Measurements from ENCODE around the gene IFI27L2. TPM values are rescaled to one million over a fixed set of nuclear protein-coding genes. Genes with fewer than 3 reads are reported as not detected.

IFI27L2 gene
- polyA plus RNA-seq, 1 of the 3 experiments (the other 2 are of a cell fraction) = 200 TPM

DNA sequence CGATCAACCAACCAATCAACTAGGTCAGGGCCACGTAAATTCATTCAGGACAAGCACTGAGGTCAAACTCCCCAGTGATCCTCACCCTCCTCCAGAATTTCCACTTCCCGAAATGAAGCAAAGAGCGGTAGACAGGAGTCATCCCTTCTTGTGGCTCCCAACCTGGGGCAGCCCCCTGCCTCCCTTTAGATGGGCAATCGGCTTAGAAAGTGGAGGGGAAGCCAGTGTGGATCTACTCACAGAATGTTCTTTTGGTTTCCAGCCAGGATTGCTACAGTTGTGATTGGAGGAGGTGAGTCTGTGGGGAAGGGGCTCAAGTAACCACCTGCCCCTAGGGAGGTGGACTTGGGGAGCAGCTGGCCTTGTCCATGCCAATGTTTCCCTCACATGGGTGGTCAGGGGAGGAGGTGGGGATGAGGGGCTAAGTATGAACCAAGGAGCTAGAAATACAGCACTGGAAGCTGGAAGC is 14.8 kb downstream of the IFI27L2 start:
- no peaks in the 10 kb centered on the region for H3K9me2 ChIP-seq
- no peak for TF ChIP-seq TEAD4 (IDR thresholded peaks at IDR 0.05; ENCODE audit: borderline replicate concordance, insufficient read depth)
- no peak for TF ChIP-seq GATA2 (CRISPR knock-in tag; IDR thresholded peaks at IDR 0.05)
- no peak for TF ChIP-seq POLR2AphosphoS5 (IDR thresholded peaks at IDR 0.05; ENCODE audit: low read depth, low read length)
- no peak for TF ChIP-seq GABPA (IDR thresholded peaks at IDR 0.05; ENCODE audit: low read depth)
- TF ChIP-seq, protein P1, sequence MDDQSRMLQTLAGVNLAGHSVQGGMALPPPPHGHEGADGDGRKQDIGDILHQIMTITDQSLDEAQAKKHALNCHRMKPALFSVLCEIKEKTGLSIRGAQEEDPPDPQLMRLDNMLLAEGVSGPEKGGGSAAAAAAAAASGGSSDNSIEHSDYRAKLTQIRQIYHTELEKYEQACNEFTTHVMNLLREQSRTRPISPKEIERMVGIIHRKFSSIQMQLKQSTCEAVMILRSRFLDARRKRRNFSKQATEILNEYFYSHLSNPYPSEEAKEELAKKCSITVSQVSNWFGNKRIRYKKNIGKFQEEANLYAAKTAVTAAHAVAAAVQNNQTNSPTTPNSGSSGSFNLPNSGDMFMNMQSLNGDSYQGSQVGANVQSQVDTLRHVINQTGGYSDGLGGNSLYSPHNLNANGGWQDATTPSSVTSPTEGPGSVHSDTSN (IDR thresholded peaks at IDR 0.05) = no peak
- TF ChIP-seq, protein P2, sequence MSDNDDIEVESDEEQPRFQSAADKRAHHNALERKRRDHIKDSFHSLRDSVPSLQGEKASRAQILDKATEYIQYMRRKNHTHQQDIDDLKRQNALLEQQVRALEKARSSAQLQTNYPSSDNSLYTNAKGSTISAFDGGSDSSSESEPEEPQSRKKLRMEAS (IDR thresholded peaks at IDR 0.05; ENCODE audit: low read depth) = no peak
- TF ChIP-seq YY1 (IDR thresholded peaks at IDR 0.05; ENCODE audit: low read depth) = no peak
- no peak for TF ChIP-seq FOSL2 (IDR thresholded peaks at IDR 0.05; ENCODE audit: borderline replicate concordance, low read depth)
- TF ChIP-seq, protein P3, sequence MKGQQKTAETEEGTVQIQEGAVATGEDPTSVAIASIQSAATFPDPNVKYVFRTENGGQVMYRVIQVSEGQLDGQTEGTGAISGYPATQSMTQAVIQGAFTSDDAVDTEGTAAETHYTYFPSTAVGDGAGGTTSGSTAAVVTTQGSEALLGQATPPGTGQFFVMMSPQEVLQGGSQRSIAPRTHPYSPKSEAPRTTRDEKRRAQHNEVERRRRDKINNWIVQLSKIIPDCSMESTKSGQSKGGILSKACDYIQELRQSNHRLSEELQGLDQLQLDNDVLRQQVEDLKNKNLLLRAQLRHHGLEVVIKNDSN (IDR thresholded peaks at IDR 0.05; ENCODE audit: borderline replicate concordance, low read depth) = no peak
- TF ChIP-seq SMC3 (IDR thresholded peaks at IDR 0.05; ENCODE audit: low read depth, low read length) = no peak
- TF ChIP-seq, protein P4, sequence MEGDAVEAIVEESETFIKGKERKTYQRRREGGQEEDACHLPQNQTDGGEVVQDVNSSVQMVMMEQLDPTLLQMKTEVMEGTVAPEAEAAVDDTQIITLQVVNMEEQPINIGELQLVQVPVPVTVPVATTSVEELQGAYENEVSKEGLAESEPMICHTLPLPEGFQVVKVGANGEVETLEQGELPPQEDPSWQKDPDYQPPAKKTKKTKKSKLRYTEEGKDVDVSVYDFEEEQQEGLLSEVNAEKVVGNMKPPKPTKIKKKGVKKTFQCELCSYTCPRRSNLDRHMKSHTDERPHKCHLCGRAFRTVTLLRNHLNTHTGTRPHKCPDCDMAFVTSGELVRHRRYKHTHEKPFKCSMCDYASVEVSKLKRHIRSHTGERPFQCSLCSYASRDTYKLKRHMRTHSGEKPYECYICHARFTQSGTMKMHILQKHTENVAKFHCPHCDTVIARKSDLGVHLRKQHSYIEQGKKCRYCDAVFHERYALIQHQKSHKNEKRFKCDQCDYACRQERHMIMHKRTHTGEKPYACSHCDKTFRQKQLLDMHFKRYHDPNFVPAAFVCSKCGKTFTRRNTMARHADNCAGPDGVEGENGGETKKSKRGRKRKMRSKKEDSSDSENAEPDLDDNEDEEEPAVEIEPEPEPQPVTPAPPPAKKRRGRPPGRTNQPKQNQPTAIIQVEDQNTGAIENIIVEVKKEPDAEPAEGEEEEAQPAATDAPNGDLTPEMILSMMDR (IDR thresholded peaks at IDR 0.05) = no peak
- TF ChIP-seq CHD2 (IDR thresholded peaks at IDR 0.05; ENCODE audit: low read length, partially characterized antibody) = no peak
- no peak for TF ChIP-seq ELF1 (IDR thresholded peaks at IDR 0.05)
- no peak for TF ChIP-seq EP300 (IDR thresholded peaks at IDR 0.05; ENCODE audit: borderline replicate concordance in 1 of 2, low read depth in 1 of 2, low read length in 1 of 2)
- TF ChIP-seq RCOR1 (IDR thresholded peaks at IDR 0.05; ENCODE audit: low read length) = no peak
- TF ChIP-seq FOXM1 (IDR thresholded peaks at IDR 0.05; ENCODE audit: low read depth) = no peak
- TF ChIP-seq RAD21 (IDR thresholded peaks at IDR 0.05; ENCODE audit: low read length) = no peak
- TF ChIP-seq RFX5 (IDR thresholded peaks at IDR 0.05; ENCODE audit: low read length) = no peak
- TF ChIP-seq MEF2A (IDR thresholded peaks at IDR 0.05; ENCODE audit: borderline replicate concordance, low read depth) = no peak
- TF ChIP-seq NFIC (IDR thresholded peaks at IDR 0.05; ENCODE audit: borderline replicate concordance) = no peak
- H4K20me1 ChIP-seq (ENCODE audit: insufficient read depth) = no peaks in the 10 kb centered on the region
- H3K9me3 ChIP-seq = no peaks in the 10 kb centered on the region
- H3K79me2 ChIP-seq (ENCODE audit: insufficient read depth) = no peaks in the 10 kb centered on the region
- ChIA-PET POLR2A (interaction anchor here (0.9 to 1.2 kb wide), 2 partner anchors 11 to 14 kb away, joined by 3 read pairs; no protein-coding TSS in a partner anchor), CTCF (interaction anchor here (0.9 to 3.3 kb wide), 4 partner anchors 18 to 64 kb away, joined by 5 to 14 read pairs (median 12); no protein-coding TSS in a partner anchor)
- H2AFZ ChIP-seq (ENCODE audit: low read depth) = no peak overlapping the region
- no peak overlapping the region for H3K4me2 ChIP-seq
- 78% methylated on average over 5 of the region's 5 CpGs for WGBS (ENCODE audit: low lambda C conversion rate)
- peaks cover 0 to 38% of the 10 kb centered on the region in 2 experiments; a peak in 1 of 4 replicates for H3K4me1 ChIP-seq (ENCODE audit: control insufficient read depth in 1 of 2, insufficient read depth in 2 of 2, low read depth in 1 of 2, low read length in 1 of 2)
- H3K27me3 ChIP-seq (ENCODE audit: insufficient read depth) = no peaks in the 10 kb centered on the region
- DNase-seq = no peak
- H3K9ac ChIP-seq = no peak overlapping the region
- no peak overlapping the region for H3K4me3 ChIP-seq (ENCODE audit: low read depth in 2 of 2, low read length in 1 of 2)
- no peaks in the 10 kb centered on the region for H3K36me3 ChIP-seq (replicated peaks in 1 of 2; ENCODE audit: control insufficient read depth in 1 of 2, insufficient read depth in 2 of 2, low read length in 1 of 2)
- H3F3A ChIP-seq (replicated peaks; ENCODE audit: insufficient read depth) = no peaks in the 10 kb centered on the region
- H3K27ac ChIP-seq (ENCODE audit: low read depth in 2 of 2, low read length in 1 of 2) = no peak overlapping the region
